Liver (tissue), 9 donors: ENCODE data around the gene TNFAIP3. TPM values are rescaled to one million over a fixed set of nuclear protein-coding genes. Genes with fewer than 3 reads are reported as not detected.
A peak's percentile ranks its signal among the peaks of the same experiment; 100 is the strongest.

Experiments
- DNase-seq: peaks from one replicate; pipeline ENCODE4 v3.0.0-alpha.2; 2017; ENCODE audit warnings: low spot score
- H3K27ac ChIP-seq, 2 donors: one replicate each; pipeline ENCODE4 v1.7.0; 2013; ENCODE audit warnings: inconsistent platforms in 2 of 2, low read length in 2 of 2, control low read depth in 1 of 2, low read depth in 1 of 2, mild to moderate bottlenecking in 1 of 2
- H3K27me3 ChIP-seq, 4 donors: one replicate each; pipeline versions ENCODE4 v1.6.1 to v1.7.0; 2013; ENCODE audit warnings: low read length in 3 of 4, inconsistent platforms in 1 of 4, mild to moderate bottlenecking in 1 of 4, moderate library complexity in 1 of 4; ENCODE audit not compliant: control insufficient read depth in 4 of 4, insufficient read depth in 4 of 4
- H3K36me3 ChIP-seq, 4 donors: one replicate each; pipeline versions ENCODE4 v1.6.1 to v1.7.0; 2013; ENCODE audit warnings: low read length in 3 of 4, mild to moderate bottlenecking in 3 of 4, low read depth in 1 of 4, moderate library complexity in 1 of 4; ENCODE audit not compliant: control insufficient read depth in 4 of 4, insufficient read depth in 3 of 4
- H3K4me1 ChIP-seq, 4 donors: one replicate each; pipeline versions ENCODE4 v1.6.1 to v1.7.0; 2013; ENCODE audit warnings: low read length in 3 of 4, mild to moderate bottlenecking in 3 of 4, moderate library complexity in 1 of 4; ENCODE audit not compliant: control insufficient read depth in 4 of 4, insufficient read depth in 4 of 4
- H3K4me3 ChIP-seq, 3 donors: one replicate each; pipeline versions ENCODE4 v1.6.1 to v1.7.0; 2013; ENCODE audit warnings: low read length in 3 of 3, control low read depth in 1 of 3, low read depth in 1 of 3, mild to moderate bottlenecking in 1 of 3
- H3K9ac ChIP-seq, 2 donors: one replicate each; pipeline ENCODE4 v1.7.0; 2013; ENCODE audit warnings: low read length in 2 of 2, mild to moderate bottlenecking in 2 of 2, moderate library complexity in 2 of 2, control low read depth in 1 of 2, low read depth in 1 of 2
- H3K9me3 ChIP-seq, 4 donors: one replicate each; pipeline versions ENCODE4 v1.6.1 to v1.7.0; 2013; ENCODE audit warnings: low read length in 3 of 4; ENCODE audit not compliant: control insufficient read depth in 4 of 4
- EGR1 ChIP-seq, 2 donors: IDR thresholded peaks; 2 replicates each; pipeline ENCODE4 v1.6.1; 2016 to 2018; ENCODE audit warnings: antibody characterized with exemption in 2 of 2, low read depth in 2 of 2
- FOXA1 ChIP-seq: IDR thresholded peaks from 2 replicates; pipeline ENCODE4 v1.6.1; 2016; ENCODE audit warnings: antibody characterized with exemption
- GABPA ChIP-seq, 2 donors: IDR thresholded peaks in 1 of 2; conservative IDR thresholded peaks in 1 of 2; 2 replicates each; pipeline ENCODE4 v1.6.1; 2016; ENCODE audit warnings: antibody characterized with exemption in 2 of 2, mild to moderate bottlenecking in 1 of 2, moderate library complexity in 1 of 2
- HNF4A ChIP-seq, 2 donors: conservative IDR thresholded peaks; 2 replicates each; pipeline ENCODE4 v1.6.1; 2016; ENCODE audit warnings: antibody characterized with exemption in 2 of 2, mild to moderate bottlenecking in 2 of 2
- HNF4G ChIP-seq: IDR thresholded peaks from 2 replicates; pipeline ENCODE4 v1.6.1; 2016; ENCODE audit warnings: antibody characterized with exemption
- JUND ChIP-seq, 2 donors: IDR thresholded peaks; 2 replicates each; pipeline ENCODE4 v1.6.1; 2016; ENCODE audit warnings: antibody characterized with exemption in 2 of 2
- NR2F2 ChIP-seq: IDR thresholded peaks from 2 replicates; pipeline ENCODE4 v1.6.1; 2016; ENCODE audit warnings: antibody characterized with exemption
- RAD21 ChIP-seq, 2 donors: IDR thresholded peaks; 2 replicates each; pipeline ENCODE4 v1.6.1; 2016; ENCODE audit warnings: antibody characterized with exemption in 2 of 2, mild to moderate bottlenecking in 2 of 2
- REST ChIP-seq: IDR thresholded peaks from 2 replicates; pipeline ENCODE4 v1.6.1; 2016; ENCODE audit warnings: antibody characterized with exemption, mild to moderate bottlenecking
- SP1 ChIP-seq: IDR thresholded peaks from 2 replicates; pipeline ENCODE4 v1.6.1; 2018; ENCODE audit warnings: antibody characterized with exemption, mild to moderate bottlenecking
- YY1 ChIP-seq: IDR thresholded peaks from 2 replicates; pipeline ENCODE4 v1.6.1; 2016; ENCODE audit warnings: antibody characterized with exemption, mild to moderate bottlenecking
- ZBTB33 ChIP-seq: IDR thresholded peaks from 2 replicates; pipeline ENCODE4 v1.6.1; 2016; ENCODE audit warnings: antibody characterized with exemption
- WGBS: extraction: QIAGEN DNeasy Blood & Tissue Kit; methylation state at CpG from one replicate; pipeline ENCODE4 v1.1.7; 2013; 5-methylcytosine and 5-hydroxymethylcytosine counted together
- polyA plus RNA-seq, 2 donors: library from polyadenylated mRNA; stranded (reverse) in 1 of 2; unstranded in 1 of 2; fragments of 200-250 nt in 1 of 2; fragments of >200 nt in 1 of 2; fragmentation: Nextera tagmentation in 1 of 2; extraction: Ambion mirVana in 1 of 2; gene quantifications; one replicate each; pipeline versions ENCODE4 v1.2.1 to v1.2.3, GENCODE V29; 2013 to 2015
- total RNA-seq, 2 donors: library from RNA; depleted of rRNA; stranded (reverse); fragments of >200 nt; gene quantifications; one replicate each; pipeline ENCODE4 v1.2.3, GENCODE V29; 2014
- donor health status: healthy.
- donor health status: healthy.
- donor health status: healthy.
- donor health status: healthy.
- donor health status: healthy.

The TNFAIP3 gene
- total and polyA plus RNA-seq, 4 donors: 4.5 to 8.0 (median 6.7) TPM

- TF ChIP-seq ZBTB33: no peak
- no peak for TF ChIP-seq FOXA1
- no peak for TF ChIP-seq NR2F2
- no peak for TF ChIP-seq HNF4G
- TF ChIP-seq EGR1 (IDR thresholded peaks at IDR 0.05; ENCODE audit: low read depth in 2 of 2): no peak
- no peak for TF ChIP-seq HNF4A (conservative IDR thresholded peaks at IDR 0.05)
- no peak for TF ChIP-seq JUND (IDR thresholded peaks at IDR 0.05)
Observed at GRCh38 chr6:137847748-137848147, 19.3 kb upstream of the TNFAIP3 start (continued).

GRCh38 chr6:137848672-137849071 is 18.4 kb upstream of the TNFAIP3 start:
- H3K27ac ChIP-seq: no peak overlapping the region
- WGBS: 82% methylated on average over 3 of the region's 3 CpGs

GRCh38 chr6:137849181-137849980 is 17.7 kb upstream of the TNFAIP3 start:
- H3K4me3 ChIP-seq: no peak overlapping the region
- H3K9me3 ChIP-seq: no peaks in the 10 kb centered on the region
- no peaks in the 10 kb centered on the region for H3K36me3 ChIP-seq
- TF ChIP-seq RAD21 (IDR thresholded peaks at IDR 0.05) (no peak), HNF4G (no peak), REST (peak; percentile 69), GABPA (IDR thresholded peaks at IDR 0.05 in 1 of 2, conservative IDR thresholded peaks at IDR 0.05 in 1 of 2) (no peak), SP1 (no peak)
- no peak overlapping the region for H3K27ac ChIP-seq
- DNase-seq: no peak
- H3K9ac ChIP-seq: no peak overlapping the region
- WGBS: 65% methylated on average over 4 of the region's 4 CpGs
- no peaks in the 10 kb centered on the region for H3K4me1 ChIP-seq
- no peaks in the 10 kb centered on the region for H3K27me3 ChIP-seq

More at GRCh38 chr6:137848672-137849071, 18.4 kb upstream of the TNFAIP3 start:
- TF ChIP-seq REST (peak; percentile 40), YY1 (no peak)
- no peak for DNase-seq
- Histone ChIP-seq H3K4me3 (no peak overlapping the region), H3K36me3 (no peaks in the 10 kb centered on the region), H3K9me3 (no peaks in the 10 kb centered on the region), H3K4me1 (no peaks in the 10 kb centered on the region), H3K27me3 (peaks cover 0 to under 1% (median 0%) of the 10 kb centered on the region in 4 donors), H3K9ac (no peak overlapping the region)
